GM18907 (cell line): ENCODE data around the gene HDAC1.
"Not testable (repeated sequence)": the region's sequence is repeated elsewhere in the genome, so short reads cannot be mapped to it uniquely, and the experiment has no call there.

ENCODE experiments used
- ATAC-seq: cut with Tn5 transposase; IDR thresholded peaks from one replicate; pipeline ENCODE4 v1.9.1; 2021; ENCODE audit warnings: mild to moderate bottlenecking, moderate library complexity; ENCODE audit not compliant: unreplicated experiment

Gene HDAC1

DNA sequence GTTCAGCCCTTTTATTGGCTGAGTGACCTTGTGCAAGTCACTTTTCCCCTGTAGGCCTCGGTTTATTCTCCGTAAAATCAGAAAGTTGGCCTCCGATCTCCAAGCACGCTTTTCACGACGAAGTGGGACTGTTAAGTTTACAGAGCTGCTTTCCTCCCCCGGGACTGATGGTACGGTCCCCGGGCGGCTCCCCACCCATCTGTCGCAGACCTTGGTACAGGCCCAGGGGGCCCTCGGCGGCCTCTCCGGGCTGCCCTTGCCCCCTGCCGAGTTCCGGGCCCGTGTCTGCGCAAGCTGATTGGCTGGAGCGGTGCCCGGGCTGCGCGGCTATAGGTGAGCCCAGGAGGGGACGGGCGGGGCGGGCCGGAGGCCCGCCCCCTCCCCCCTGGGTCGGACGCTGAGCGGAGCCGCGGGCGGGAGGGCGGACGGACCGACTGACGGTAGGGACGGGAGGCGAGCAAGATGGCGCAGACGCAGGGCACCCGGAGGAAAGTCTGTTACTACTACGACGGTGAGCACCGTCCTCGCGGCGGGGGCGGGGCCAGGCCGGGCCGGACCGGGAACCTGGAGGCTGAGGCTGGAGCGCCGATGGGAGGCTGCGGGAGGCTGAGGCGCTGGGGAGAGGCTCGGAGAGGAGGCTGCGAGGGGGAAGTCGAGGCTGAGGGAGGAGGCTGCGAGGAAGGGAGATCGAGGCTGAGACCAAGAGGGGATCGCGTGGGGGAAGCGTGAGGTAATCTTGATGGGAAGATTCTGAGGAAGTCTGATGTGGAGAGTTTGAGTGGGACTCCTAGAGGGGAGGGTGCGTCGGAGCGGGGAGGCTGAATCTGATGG lies at the start of gene HDAC1:
Gene HDAC1 (plus strand): TSS at position 376 of the 831 bp plus-strand sequence. CDS start 87 bp downstream, at position 463.
- peak; percentile 89 for ATAC-seq

DNA sequence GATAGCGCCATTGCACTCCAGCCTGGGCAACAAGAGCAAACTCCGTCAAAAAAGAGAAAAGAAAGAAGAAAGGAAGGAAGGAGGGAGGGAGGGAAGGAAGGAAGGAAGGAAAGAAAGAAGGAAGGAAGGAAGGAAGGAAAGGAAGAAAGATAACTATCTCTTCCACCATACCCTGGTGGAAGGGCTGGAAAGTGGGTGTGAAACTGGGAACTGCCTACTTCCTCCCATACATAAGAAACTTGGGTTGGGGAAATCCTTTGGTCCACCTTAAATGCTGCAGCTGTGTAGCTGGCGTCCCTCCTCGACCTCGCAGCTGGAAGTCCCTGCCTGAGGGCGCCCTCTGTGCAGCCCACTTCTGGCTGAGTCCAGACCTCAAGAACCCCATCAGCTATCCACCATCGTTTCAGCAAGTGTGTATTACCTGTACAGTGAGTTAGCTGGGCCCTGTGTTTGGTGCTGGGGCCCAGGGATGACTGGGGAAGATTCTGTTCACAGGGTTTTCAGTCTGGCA lies 49.5 kb upstream of the HDAC1 start:
- no peak for ATAC-seq

DNA sequence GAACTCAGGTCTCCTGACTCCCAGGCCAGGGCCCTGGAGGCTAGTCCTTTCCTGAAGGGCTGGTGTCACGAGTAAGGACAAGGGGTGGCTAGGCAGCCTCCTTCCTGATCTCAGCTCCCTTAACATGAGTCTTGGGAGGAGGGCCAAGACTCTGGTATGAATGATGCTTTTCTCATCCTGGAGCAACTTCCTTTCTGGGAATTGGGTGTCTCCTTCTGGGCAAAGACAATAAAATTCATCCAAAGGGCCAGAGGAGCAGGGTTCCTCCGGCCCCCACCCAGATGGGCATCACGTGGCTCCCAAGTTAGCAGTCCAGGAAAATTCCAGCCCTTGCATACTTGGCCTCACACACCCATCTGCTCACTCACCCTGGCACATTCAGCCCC lies 45.0 kb upstream of the HDAC1 start, which contains the start of gene FAM167B:
Gene FAM167B (plus strand): TSS at position 335 of the 386 bp plus-strand sequence. CDS start 200 bp downstream, outside the sequence.
- ATAC-seq, result no peak

DNA sequence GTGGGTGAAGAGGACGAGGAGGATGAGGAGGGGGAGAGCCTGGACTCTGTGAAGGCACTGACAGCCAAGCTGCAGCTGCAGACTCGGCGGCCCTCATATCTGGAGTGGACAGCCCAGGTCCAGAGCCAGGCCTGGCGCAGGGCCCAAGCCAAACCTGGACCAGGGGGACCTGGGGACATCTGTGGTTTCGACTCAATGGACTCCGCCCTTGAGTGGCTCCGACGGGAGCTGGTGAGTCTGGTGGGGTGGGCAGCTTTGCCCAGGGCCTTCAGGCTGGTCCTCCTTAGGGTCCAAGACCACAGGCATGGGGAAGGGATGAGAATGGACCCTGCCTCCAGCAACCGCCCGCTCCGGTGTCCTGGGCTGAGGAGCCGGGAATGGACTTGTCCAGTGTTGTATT lies 44.4 kb upstream of the HDAC1 start:
- ATAC-seq, result no peak

DNA sequence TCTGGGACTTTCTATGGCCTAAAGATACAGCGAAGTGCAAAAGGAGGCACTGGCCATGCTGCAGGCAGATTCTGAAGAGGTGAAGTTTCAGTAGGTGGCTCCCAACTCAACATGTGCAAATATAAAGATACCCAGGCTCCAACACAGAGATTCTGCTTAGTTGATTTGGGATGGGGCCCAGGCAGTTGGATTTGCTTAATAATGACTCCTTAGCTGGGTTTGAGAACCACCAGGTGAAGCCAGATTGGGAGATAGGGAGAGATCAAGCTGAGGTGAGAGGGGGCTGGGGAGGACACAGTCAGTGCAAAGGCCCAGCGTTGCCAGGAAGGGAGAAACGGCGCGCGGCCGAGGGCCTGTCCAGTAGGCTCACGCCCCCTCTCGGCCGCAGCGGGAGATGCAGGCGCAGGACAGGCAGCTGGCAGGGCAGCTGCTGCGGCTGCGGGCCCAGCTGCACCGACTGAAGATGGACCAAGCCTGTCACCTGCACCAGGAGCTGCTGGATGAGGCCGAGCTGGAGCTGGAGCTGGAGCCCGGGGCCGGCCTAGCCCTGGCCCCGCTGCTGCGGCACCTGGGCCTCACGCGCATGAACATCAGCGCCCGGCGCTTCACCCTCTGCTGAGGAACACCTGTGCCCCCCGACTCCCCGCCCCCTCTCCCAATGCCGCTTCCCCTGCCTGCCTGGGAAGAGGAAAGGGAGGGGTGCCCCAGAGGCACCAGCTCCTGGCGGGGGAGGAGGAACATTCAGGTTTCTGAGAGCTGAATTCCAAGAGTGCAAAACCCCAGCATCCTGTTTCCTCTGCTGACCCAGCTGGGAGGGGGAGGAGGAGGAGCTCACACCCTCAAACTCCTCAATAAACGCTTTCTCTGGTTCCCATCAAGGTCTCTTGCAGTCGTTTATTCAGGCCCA lies 43.6 kb upstream of the HDAC1 start:
- ATAC-seq, result no peak

DNA sequence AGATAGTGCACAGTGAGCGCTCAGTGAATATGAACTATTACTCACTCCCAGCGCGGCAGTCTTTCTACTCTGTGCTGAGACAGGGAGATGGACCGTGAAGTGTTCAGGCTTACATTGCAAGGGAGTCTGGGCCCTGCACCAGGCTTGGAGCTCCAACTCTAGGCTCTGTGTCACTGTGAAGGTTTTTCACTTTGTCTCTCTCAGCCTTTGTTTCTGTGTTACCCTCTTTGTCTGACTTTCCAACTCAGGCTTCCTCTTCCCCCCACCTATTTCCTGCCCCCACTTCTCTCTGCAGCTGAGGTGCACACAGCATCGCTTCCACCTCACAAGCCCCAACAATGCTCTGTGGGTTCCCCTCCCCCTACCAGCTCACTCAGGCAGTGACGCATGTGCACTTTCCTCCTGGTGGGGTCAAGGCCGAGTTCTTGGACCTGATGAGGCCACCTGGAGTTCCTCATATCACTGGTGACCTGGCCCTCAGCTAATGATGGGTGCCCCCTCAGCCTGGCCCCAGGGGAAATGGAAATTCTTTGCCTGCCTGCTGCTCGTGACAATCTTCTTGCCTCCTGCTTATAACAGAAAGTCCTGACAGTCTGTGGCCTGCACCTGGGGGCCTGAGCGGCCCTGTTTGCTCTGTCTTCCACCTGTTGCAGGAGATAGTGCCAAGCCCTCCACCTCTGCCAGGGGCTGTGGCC lies 41.9 kb upstream of the HDAC1 start:
- peak; percentile 52 for ATAC-seq

DNA sequence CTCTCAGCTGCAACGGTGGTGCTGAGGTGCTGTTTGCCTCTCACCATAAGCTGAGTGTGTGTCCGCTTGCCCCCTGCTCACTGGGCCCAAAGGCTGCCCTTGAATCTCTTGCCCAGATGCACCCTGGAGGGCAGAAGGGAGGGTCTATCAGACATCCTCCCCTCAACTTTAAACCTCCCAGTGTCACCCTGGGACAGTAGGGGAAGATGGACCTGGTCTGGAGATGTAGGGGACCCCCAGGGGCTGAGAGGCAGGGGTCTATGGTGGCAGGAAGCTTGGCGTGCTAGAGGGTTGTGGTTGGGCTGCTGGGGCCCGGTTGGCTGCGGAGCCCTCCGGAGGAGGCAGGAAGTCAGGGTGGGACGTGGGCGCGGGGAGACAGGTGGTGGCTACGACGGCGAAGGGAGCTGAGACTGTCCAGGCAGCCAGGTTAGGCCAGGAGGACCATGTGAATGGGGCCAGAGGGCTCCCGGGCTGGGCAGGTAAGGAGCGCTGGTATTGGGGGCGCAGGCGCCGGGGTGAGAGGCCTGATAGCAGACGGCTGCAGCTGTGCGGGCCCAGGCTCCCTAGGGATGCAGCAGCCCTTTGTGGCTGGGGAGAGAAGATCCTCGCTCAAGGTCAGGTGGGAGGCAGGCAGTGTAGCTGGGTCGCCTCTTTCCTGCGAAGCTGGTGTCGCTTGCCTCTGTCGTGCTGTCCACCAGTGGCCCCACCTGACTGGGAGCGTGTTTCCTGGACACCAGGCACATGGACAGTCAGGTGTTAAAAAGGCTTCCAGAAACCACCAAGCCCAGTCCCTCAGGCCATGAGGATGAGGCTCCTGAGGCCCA lies 40.8 kb upstream of the HDAC1 start, which contains the start of gene LCK:
Gene LCK (plus strand): TSS at position 373 of the 824 bp plus-strand sequence. CDS start 23,065 bp downstream, outside the sequence.
- peak; percentile 26 for ATAC-seq

DNA sequence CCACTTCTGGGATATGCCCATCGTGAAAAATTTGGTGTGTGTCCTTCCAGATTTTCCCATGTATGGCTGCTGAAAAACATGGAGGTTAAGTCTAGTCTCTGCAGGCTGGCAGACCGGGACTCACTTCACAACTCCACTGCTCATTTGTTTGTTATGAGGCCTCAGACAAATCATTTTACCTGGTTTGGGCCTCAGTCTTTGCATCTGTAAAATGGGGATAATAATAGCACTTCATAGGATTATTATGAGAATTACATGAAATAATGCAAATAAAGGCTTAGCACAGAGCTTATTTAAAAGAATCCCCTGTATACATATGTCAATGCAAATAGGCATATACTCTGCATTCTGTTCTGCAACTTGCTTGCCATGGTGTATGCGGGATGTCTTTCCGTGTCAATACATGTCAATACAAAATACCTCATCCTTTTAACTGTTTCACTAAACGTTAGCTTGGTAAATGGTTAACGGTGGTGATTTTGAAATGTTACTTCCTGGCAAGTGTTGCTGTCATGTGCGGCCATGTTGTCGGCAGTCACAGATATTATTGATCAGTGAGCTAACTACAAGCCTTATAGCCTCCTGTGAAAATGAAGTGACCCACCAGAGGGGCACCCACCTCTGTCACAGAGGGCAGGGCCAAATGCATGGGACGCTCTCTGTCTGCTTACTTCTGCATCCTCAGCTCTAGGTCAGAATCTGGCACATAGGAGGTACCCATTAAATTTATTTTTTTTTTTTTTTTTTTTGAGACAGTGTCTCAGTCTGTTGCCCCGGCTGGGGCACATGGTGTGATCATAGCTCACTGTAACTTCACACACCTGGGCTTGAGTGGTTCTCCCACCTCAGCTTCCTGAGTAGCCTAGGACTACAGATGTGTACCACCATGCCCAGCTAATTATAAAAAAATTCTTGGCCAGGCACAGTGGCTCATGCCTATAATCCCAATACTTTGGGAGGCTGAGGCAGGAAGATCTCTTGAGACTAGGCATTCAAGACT lies 36.5 kb upstream of the HDAC1 start:
- ATAC-seq, result no peak

DNA sequence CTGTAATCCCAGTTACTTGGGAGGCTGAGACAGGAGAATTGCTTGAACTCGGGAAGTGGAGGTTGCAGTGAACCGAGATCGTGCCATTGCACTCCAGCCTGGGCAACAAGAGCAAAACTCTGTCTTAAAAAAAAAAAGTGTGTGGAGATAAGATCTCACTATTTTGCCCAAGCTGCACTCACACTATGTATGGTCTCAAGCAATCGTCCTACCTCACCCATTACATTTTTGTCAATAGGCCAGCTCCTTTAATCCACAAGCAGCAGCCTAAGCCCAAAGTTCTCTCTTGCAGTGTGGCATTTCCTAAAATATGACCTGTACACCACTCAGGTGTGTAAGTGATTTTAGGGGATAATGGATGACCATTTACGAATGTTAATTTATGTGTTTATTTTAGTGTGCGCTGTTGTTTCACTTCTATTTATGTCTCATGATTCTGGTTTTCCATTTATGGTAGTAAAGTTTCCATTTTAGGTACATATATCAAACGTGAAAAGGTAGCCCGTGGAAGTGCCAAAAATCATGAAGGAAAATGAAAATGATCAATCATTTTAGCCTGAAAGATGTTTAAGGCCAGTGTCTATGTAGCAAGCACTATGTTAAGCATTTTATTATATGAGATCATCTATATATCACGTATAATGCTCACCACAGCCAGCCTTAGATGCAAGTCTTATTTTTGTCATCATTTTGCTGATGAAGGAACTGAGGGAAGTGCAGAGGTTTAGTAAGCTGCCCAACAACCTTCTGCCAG lies 35.2 kb upstream of the HDAC1 start:
- no peak for ATAC-seq

DNA sequence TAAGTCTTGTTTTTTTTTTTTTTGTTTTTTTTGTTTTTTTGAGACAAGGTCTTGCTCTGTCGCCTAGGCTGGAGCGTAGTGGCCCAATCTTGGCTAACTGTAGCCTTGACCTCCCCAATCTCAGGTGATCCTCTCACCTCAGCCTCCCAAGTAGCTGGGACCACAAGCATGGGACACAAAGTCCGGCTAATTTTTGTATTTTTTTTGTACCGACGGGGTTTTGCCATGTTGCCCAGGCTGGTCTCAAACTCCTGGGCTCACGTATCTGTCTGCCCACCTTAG lies 34.7 kb upstream of the HDAC1 start:
- no peak for ATAC-seq

DNA sequence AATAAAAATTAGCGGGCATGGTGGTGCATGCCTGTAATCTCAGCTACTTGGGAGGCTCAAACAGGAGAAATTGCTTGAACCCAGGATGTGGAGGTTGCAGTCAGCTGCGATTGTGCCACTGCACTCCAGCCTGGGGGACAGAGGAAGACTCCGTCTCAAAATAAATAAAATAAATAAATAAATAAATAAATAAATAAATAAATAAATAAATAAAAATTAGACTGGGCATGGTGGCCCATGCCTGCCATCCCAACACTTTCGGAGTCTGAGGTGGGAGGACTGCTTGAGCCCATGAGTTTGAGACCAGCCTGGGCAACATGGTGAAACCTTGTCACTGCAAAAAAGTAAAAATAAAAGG lies 28.7 kb upstream of the HDAC1 start:
- ATAC-seq, result not testable (repeated sequence)

DNA sequence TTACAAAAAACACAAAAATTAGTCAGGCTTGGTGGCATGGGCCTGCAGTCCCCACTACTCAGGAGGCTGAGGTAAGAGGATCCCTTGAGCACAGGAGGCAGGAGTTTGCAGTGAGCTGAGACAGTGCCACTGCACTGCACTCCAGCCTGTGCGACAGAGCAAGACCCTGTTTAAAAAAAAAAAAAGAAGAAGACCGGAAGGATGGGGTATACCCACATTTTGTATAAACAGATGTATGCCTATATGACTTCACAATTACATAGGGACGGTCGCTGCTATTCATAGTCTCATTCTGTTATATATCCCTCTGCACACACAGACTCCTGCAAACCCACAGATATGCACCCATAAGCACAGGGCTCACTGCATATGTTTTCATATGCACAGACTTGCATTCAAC lies 28.1 kb upstream of the HDAC1 start:
- ATAC-seq, result peak; percentile 54

DNA sequence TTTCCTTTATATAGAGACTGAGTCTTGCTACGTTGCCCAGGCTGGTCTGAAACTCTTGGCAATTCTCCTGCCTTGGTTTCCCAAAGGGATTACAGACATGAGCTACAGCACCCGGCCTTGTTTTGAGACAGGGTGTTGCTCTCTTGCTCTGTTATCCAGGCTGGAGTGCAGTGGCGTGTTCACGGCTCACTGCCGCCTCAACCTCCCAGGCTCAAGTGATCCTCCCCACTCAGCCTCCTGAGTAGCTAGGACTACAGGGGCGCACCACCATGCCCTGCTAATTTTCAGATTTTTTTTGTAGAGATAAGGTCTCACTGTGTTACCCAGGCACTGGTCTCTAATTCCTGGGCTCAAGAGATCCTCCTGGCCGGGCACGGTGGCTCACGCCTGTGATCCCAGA lies 26.0 kb upstream of the HDAC1 start:
- ATAC-seq, result no peak

DNA sequence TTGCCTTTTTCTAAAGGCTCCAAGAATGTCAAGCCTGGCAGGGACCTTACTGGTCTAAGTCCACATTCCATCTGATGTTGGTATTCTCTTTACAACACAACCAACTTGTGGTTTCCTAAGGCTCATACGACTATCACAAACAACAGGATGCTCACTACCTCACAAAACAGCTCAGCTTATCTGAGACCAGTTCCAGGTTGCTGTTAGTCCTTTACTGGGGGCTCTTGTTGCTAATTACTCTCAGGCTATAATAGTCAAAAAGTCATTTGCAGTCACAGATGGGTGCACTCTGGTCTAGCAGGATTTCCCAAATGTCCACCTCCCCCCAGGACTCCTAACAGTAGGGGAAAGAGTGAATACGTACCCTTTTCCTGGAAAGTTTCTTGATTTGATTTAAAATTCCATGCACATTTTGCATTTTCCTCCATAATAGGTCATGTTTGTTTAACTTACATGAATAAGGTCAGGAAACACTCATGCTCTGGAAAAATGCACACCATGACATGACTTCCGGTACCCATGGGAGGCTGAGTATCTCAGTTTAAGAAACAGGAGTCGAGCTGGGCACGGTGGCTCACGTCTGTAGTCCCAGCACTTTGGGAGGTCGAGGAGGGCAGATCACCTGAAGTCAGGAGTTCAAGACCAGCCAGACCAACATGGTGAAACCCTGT lies 24.8 kb upstream of the HDAC1 start:
- ATAC-seq, result no peak

DNA sequence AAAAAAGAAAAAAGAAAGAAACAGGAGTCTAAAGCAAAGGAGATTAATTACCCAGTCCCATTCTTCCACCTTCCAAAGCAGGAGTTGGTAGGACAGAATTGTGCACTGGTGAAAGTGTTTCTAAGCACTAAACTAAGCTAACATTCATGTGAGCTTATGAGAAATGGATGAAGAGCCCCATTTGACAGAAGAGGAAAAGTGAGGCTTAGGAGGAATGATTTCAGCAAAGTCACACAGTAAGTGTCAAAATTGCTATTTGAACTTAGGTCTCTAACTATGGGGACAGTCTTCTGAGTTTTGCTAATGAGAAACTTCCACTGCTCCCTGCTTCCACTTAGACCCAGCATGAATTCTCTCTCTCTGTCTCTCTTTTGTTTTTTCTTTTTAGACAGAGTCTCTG lies 22.1 kb upstream of the HDAC1 start:
- ATAC-seq, result no peak

DNA sequence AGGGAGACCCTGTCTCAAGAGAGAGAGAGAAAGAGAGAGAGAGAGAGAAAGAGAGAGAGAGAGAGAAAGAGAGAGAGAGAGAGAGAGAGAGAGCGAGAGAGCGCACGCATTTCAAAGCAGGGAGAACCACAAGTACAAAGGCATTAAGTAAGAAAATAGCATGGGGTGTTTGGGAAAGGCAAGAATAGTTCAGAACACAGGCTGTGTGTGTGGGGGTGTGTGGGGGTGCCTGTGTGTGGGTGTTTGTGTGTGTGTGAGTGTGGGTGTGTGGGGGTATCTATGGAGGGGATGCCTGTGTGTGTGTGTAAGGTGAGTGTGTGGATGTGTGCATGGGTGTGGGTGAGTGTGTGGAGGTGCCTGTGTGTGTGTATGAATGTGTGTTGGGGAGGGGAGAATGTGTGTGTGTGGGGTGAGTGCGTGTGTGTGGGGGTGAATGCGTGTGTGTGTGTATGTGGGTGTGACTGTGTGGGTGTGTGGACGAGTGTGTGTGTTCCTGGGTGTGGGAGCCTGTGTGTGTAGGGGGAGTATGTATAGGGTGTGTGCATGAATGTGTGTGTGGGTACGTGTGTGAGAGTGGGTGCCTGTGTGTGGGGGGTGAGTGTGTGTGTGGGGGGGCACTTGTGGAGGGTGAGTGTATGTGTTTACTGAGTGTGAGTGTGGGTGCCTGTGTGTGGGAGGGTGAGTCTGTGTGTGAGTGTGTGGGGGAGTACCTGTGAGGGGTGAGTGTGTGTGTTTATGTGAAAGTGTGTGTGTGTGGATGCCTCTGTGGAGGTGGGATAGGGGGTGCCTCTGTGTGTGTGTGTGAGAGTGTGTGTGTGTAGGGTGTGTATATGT lies 19.1 kb upstream of the HDAC1 start:
- ATAC-seq, result no peak
